Cardiac ventricle fibroblast (primary cell): Measurements from ENCODE around the gene EXD2. TPM values are rescaled to one million over a fixed set of nuclear protein-coding genes. Genes with fewer than 3 reads are reported as not detected.

Experiments used
- total RNA-seq: library from RNA; depleted of rRNA; stranded (reverse); fragments of >200 nt; gene quantifications from 2 replicates; pipeline ENCODE4 v1.2.3, GENCODE V29; 2015

EXD2 gene
- 12.4 and 15.9 TPM in 2 replicates for total RNA-seq

DNA sequence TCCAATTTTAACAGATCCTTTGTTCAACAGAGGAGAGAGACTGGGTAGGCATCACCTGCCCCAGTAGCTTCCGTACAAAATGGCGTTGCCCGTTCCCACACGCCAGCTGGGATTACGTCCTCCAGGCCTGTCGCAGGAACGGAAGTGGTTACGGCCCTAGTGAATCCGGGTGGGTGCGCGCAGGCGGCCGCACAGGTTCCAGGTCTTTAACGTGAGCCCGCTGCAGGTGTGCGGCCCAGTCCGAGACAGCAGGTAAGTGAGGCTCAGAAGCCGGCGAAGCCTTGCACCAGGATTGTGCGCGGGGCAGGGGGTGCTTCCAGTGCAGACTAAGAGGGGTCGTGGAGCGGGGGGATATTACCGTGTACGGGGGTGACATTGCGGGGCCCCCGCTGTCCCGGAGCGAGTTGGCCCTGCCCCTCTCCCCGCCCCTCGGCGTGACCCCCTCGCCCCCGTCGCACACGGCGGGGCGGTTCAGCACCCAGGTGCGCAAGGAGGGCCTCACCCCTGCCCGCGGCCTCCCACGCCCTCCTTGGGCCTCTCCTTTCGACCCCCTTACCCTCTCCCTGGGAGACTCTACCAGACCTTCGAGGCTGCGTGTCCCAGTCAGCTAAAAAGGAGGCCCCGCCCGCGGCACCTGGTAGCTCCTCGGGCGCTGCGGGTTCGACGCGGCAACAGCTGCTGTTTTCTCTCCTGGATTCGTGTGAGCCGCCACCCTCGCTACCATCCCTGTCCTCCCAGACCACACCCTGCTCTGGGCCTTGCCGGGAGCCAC, at the start of gene EXD2:
Gene EXD2 (plus strand): TSS at position 159 of the 772 bp plus-strand sequence. CDS start 17,973 bp downstream, outside the sequence.

DNA sequence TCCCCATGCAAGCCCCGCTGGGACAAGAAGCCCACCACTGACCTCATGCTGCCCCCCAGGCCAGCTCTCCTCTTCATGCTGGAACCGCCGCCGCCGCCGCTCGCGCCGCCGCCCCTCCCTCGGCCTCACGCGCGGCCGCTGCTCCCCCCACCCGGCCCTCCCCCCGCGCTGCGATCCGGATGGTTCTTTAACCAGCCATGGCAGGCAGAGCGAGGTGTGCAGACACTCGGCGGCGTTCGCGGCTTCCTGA, 38.5 kb upstream of the EXD2 start, which contains the start of gene DCAF5:
Gene DCAF5 (minus strand): TSS at position 218 of the 250 bp plus-strand sequence. CDS start 141 bp downstream, at position 77.

GRCh38 chr14:69259527-69260189, 68.4 kb downstream of the EXD2 start, which contains the start of gene GALNT16:
TSS of gene GALNT16 (plus strand) at chr14:69260158. CDS start at chr14:69260291, 133 bp downstream.

Other genes starting within 250 kb of the EXD2 start
- gene ACTN1, start 212.2 kb upstream of the EXD2 start, total RNA-seq: 170 and 205 TPM in 2 replicates
- 21.3 and 27.1 TPM in 2 replicates for gene DCAF5, start 38.4 kb upstream of the EXD2 start, total RNA-seq
- gene GALNT16, start 68.7 kb downstream of the EXD2 start, total RNA-seq: 0.37 and 0.59 TPM in 2 replicates
- gene ERH, start 206.8 kb downstream of the EXD2 start, total RNA-seq: 73.9 and 114 TPM in 2 replicates
- gene SLC39A9, start 207.2 kb downstream of the EXD2 start, total RNA-seq: 53.5 and 54.9 TPM in 2 replicates